HS-5 (cell line): ENCODE measurements around the gene NIPBL.
A peak's percentile ranks its signal among the peaks of the same experiment; 100 is the strongest.
"Not testable (repeated sequence)": the region's sequence is repeated elsewhere in the genome, so short reads cannot be mapped to it uniquely, and the experiment has no call there.

Source experiments
- DNase-seq: peaks from one replicate; pipeline ENCODE4 v3.0.0-alpha.2; 2012; ENCODE audit warnings: low read depth

Gene NIPBL

GRCh38 chr5:36901077-36901476 lies 24.5 kb downstream of the NIPBL start:
- DNase-seq, result not testable (repeated sequence)

GRCh38 chr5:36901856-36902255 lies 25.3 kb downstream of the NIPBL start:
- DNase-seq, result no peak

- no peak for DNase-seq
Measured at GRCh38 chr5:36902353-36902752, 25.8 kb downstream of the NIPBL start.

GRCh38 chr5:36904677-36905076 lies 28.1 kb downstream of the NIPBL start:
- DNase-seq, result no peak

- no peak for DNase-seq
Measured at GRCh38 chr5:36908544-36909260, 32.1 kb downstream of the NIPBL start.

GRCh38 chr5:36915653-36916052 lies 39.1 kb downstream of the NIPBL start:
- DNase-seq, result no peak

GRCh38 chr5:36916614-36917013 lies 40.0 kb downstream of the NIPBL start:
- not testable (repeated sequence) for DNase-seq

- not testable (repeated sequence) for DNase-seq
Measured at GRCh38 chr5:36917358-36917757, 40.8 kb downstream of the NIPBL start.

- no peak for DNase-seq
Measured at GRCh38 chr5:36919238-36919637, 42.7 kb downstream of the NIPBL start.

- DNase-seq, result no peak
Measured at GRCh38 chr5:36919650-36920049, 43.1 kb downstream of the NIPBL start.

GRCh38 chr5:36928947-36929346 lies 52.4 kb downstream of the NIPBL start:
- peak; percentile 83 for DNase-seq

GRCh38 chr5:36929438-36929837 lies 52.9 kb downstream of the NIPBL start:
- DNase-seq, result no peak

- no peak for DNase-seq
Measured at GRCh38 chr5:36932056-36932455, 55.5 kb downstream of the NIPBL start.

- DNase-seq, result no peak
Measured at GRCh38 chr5:36932699-36933098, 56.1 kb downstream of the NIPBL start.

GRCh38 chr5:36934740-36935356 lies 58.3 kb downstream of the NIPBL start:
- DNase-seq, result no peak

- no peak for DNase-seq
Measured at GRCh38 chr5:36935805-36936204, 59.2 kb downstream of the NIPBL start.

GRCh38 chr5:36936309-36936708 lies 59.7 kb downstream of the NIPBL start:
- DNase-seq, result no peak

- no peak for DNase-seq
Measured at GRCh38 chr5:36938129-36938528, 61.6 kb downstream of the NIPBL start.

GRCh38 chr5:36939969-36940858 lies 63.6 kb downstream of the NIPBL start:
- no peak for DNase-seq

- DNase-seq, result no peak
Measured at GRCh38 chr5:36943584-36943983, 67.0 kb downstream of the NIPBL start.

- DNase-seq, result no peak
Measured at GRCh38 chr5:36944024-36944423, 67.5 kb downstream of the NIPBL start.

- no peak for DNase-seq
Measured at GRCh38 chr5:36944607-36945225, 68.1 kb downstream of the NIPBL start.
